ENCODE results near the gene NKX2-3. TPM values are rescaled to one million over a fixed set of nuclear protein-coding genes. Genes with fewer than 3 reads are reported as not detected.

Gene NKX2-3
- polyA plus RNA-seq, 2 of the 4 experiments (the other 2 are of a cell fraction), result not detected

GRCh38 chr10:99562631-99563030 lies 29.9 kb downstream of the NKX2-3 start:
- ChIA-PET POLR2A (no interaction called here), CTCF (interaction anchor here (0.7 to 7.4 kb wide), 4 partner anchors 15 to 127 kb away, joined by 3 to 104 read pairs (median 38); no protein-coding TSS in a partner anchor)
- Histone ChIP-seq H3K27ac (no peak overlapping the region), H3K4me2 (no peak overlapping the region), H3K4me3 (no peak overlapping the region), H3K4me1 (no peaks in the 10 kb centered on the region), H3K9me3 (no peaks in the 10 kb centered on the region)
- TF ChIP-seq KDM5A (IDR thresholded peaks at IDR 0.05), result no peak
- TF ChIP-seq EP300 (IDR thresholded peaks at IDR 0.05), result no peak
- TF ChIP-seq SREBF2 (IDR thresholded peaks at IDR 0.05), result no peak
- no peak for TF ChIP-seq HEYL (CRISPR knock-in tag; IDR thresholded peaks at IDR 0.05)
- TF ChIP-seq E2F6 (IDR thresholded peaks at IDR 0.05; ENCODE audit: borderline replicate concordance, low read depth), result no peak
- TF ChIP-seq ZC3H11A (IDR thresholded peaks at IDR 0.05), result no peak
- no peak for TF ChIP-seq FOSL2 (IDR thresholded peaks at IDR 0.05)
- TF ChIP-seq FOSL2 (CRISPR knock-in tag; IDR thresholded peaks at IDR 0.05), result no peak
- 50% methylated on average over 2 of the region's 2 CpGs for WGBS (ENCODE audit: missing lambda C conversion rate)
- ATAC-seq (no peak), FAIRE-seq (no peak), DNase-seq (ENCODE audit: low read depth in 1 of 2, low spot score in 1 of 2) (no peak)

GRCh38 chr10:99564361-99564760 lies 31.6 kb downstream of the NKX2-3 start:
- POLR2A ChIA-PET, result interaction anchor here (1.2 to 1.4 kb wide), 2 partner anchors 56 to 134 kb away, joined by 3 read pairs; partner anchors contain the start of genes GOT1 and SLC25A28

GRCh38 chr10:99565166-99565565 lies 32.4 kb downstream of the NKX2-3 start:
- no peaks in the 10 kb centered on the region for H3K4me1 ChIP-seq
- H3K4me2 ChIP-seq, result no peak overlapping the region
- H3K4me3 ChIP-seq, result no peak overlapping the region
- WGBS (ENCODE audit: missing lambda C conversion rate), result 91% methylated on average over 4 of the region's 4 CpGs
- ChIA-PET CTCF (interaction anchor here (0.7 to 2.0 kb wide), 5 partner anchors 11 to 146 kb away, joined by 3 to 8 read pairs (median 3); no protein-coding TSS in a partner anchor), POLR2A (interaction anchor here (1.2 to 1.4 kb wide), 2 partner anchors 55 to 135 kb away, joined by 3 read pairs; partner anchors contain the start of genes GOT1 and SLC25A28)
- no peaks in the 10 kb centered on the region for H3K9me3 ChIP-seq
- DNase-seq (ENCODE audit: low read depth in 1 of 2, low spot score in 1 of 2) (no peak), FAIRE-seq (no peak), ATAC-seq (no peak)
- H3K27ac ChIP-seq, result no peak overlapping the region
- no peak for TF ChIP-seq PHF8 (IDR thresholded peaks at IDR 0.05; ENCODE audit: borderline replicate concordance, low read depth)

More at GRCh38 chr10:99564361-99564760, 31.6 kb downstream of the NKX2-3 start:
- CTCF ChIA-PET, result interaction anchor here (1.1 to 2.0 kb wide), 4 partner anchors 10 to 48 kb away, joined by 3 to 8 read pairs (median 3); no protein-coding TSS in a partner anchor
- no peak for TF ChIP-seq EP300 (IDR thresholded peaks at IDR 0.05)
- no peaks in the 10 kb centered on the region for H3K4me1 ChIP-seq
- FAIRE-seq (no peak), ATAC-seq (no peak), DNase-seq (ENCODE audit: low read depth in 1 of 2, low spot score in 1 of 2) (no peak)
- no peak overlapping the region for H3K4me3 ChIP-seq
- H3K4me2 ChIP-seq, result no peak overlapping the region
- no peaks in the 10 kb centered on the region for H3K9me3 ChIP-seq
- H3K27ac ChIP-seq, result no peak overlapping the region
- 36% methylated on average over 3 of the region's 3 CpGs for WGBS (ENCODE audit: missing lambda C conversion rate)

- 72% methylated on average over 11 of the region's 11 CpGs for WGBS (ENCODE audit: missing lambda C conversion rate)
- Histone ChIP-seq H3K4me3 (no peak overlapping the region), H3K4me1 (no peaks in the 10 kb centered on the region), H3K9me3 (no peaks in the 10 kb centered on the region), H3K27ac (no peak overlapping the region), H3K4me2 (no peak overlapping the region)
- ChIA-PET POLR2A (no interaction called here), CTCF (interaction anchor here (1.2 to 1.7 kb wide), 2 partner anchors 9 to 134 kb away, joined by 3 to 7 read pairs; no protein-coding TSS in a partner anchor)
- TF ChIP-seq EP300 (IDR thresholded peaks at IDR 0.05) (no peak), ZFP36 (IDR thresholded peaks at IDR 0.05; ENCODE audit: borderline replicate concordance, partially characterized antibody) (no peak), EHF (CRISPR knock-in tag; IDR thresholded peaks at IDR 0.05) (no peak)
- no peak for ATAC-seq
- no peak for FAIRE-seq
- DNase-seq (ENCODE audit: low read depth in 1 of 2, low spot score in 1 of 2), result no peak
Measured at GRCh38 chr10:99569253-99569939, 36.7 kb downstream of the NKX2-3 start.

GRCh38 chr10:99569961-99570360 lies 37.2 kb downstream of the NKX2-3 start:
- Histone ChIP-seq H3K27ac (no peak overlapping the region), H3K4me3 (no peak overlapping the region), H3K9me3 (no peaks in the 10 kb centered on the region), H3K4me2 (no peak overlapping the region), H3K4me1 (no peaks in the 10 kb centered on the region)
- ATAC-seq (no peak), FAIRE-seq (no peak), DNase-seq (ENCODE audit: low read depth in 1 of 2, low spot score in 1 of 2) (no peak)
- POLR2A ChIA-PET, result no interaction called here
- no peak for TF ChIP-seq BCL3 (IDR thresholded peaks at IDR 0.05)
- TF ChIP-seq FOSL2 (IDR thresholded peaks at IDR 0.05), result no peak
- no peak for TF ChIP-seq FOSL2 (CRISPR knock-in tag; IDR thresholded peaks at IDR 0.05)
- TF ChIP-seq FOXS1 (CRISPR knock-in tag; IDR thresholded peaks at IDR 0.05), result no peak
- no peak for TF ChIP-seq MAZ (IDR thresholded peaks at IDR 0.05; ENCODE audit: borderline replicate concordance, low read depth, low read length)
- no peak for TF ChIP-seq ZNF302 (CRISPR knock-in tag; IDR thresholded peaks at IDR 0.05)
- no peak for TF ChIP-seq KDM1A (IDR thresholded peaks at IDR 0.05; ENCODE audit: low read depth)
- no peak for TF ChIP-seq RCOR1 (IDR thresholded peaks at IDR 0.05; ENCODE audit: low read depth, low read length)
- no peak for TF ChIP-seq SMC3 (IDR thresholded peaks at IDR 0.05)
- TF ChIP-seq EHF (CRISPR knock-in tag; IDR thresholded peaks at IDR 0.05), result no peak
- no peak for TF ChIP-seq POLR2AphosphoS2 (conservative IDR thresholded peaks at IDR 0.05; ENCODE audit: low read length)
- CTCF ChIA-PET, result interaction anchor here (1.2 to 1.7 kb wide), 2 partner anchors 9 to 135 kb away, joined by 3 to 7 read pairs; no protein-coding TSS in a partner anchor

All from A549 (cell line).